GM12892 (cell line): ENCODE data around the gene DNAH6.

Experiments used
- DNase-seq: peaks from one replicate; pipeline ENCODE4 v3.0.0; 2011; ENCODE audit not compliant: insufficient read length
- FAIRE-seq: peaks from 2 replicates; lab custom pipeline; 2011; peaks lifted over from hg19 to GRCh38; lab: Jason Lieb, UNC
- POLR2A ChIP-seq: IDR thresholded peaks from 2 replicates; pipeline ENCODE4 v1.6.1; 2011; ENCODE audit warnings: low read depth, low read length, control low read depth
- POLR2AphosphoS5 ChIP-seq: IDR thresholded peaks from 2 replicates; pipeline ENCODE4 v1.6.1; 2011; ENCODE audit warnings: low read depth, low read length, control low read depth
- TAF1 ChIP-seq: IDR thresholded peaks from 2 replicates; pipeline ENCODE4 v1.6.1; 2011; ENCODE audit warnings: low read depth, mild to moderate bottlenecking, control low read depth, low read length, borderline replicate concordance

Gene DNAH6

DNA sequence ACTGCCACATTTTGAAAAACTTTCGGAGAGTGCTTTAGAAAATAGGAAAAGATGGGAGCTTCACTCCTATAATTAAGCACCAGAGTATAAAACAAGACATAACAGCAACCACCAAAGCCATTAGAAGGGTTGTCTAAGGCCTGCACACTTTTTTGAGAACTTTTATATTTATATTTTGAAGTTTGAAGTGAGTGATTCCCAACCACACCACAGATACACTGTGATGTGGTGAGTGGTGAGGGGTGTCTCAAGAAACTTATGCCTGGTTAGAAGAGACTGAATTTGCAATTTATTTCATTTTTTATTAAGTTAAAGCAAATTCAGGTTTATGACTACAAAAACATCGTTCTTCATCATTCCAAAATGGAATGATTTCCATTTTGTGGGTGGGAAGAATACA lies 161.9 kb downstream of the DNAH6 start:
- TF ChIP-seq POLR2AphosphoS5 = no peak
- DNase-seq (no peak), FAIRE-seq (no peak)

DNA sequence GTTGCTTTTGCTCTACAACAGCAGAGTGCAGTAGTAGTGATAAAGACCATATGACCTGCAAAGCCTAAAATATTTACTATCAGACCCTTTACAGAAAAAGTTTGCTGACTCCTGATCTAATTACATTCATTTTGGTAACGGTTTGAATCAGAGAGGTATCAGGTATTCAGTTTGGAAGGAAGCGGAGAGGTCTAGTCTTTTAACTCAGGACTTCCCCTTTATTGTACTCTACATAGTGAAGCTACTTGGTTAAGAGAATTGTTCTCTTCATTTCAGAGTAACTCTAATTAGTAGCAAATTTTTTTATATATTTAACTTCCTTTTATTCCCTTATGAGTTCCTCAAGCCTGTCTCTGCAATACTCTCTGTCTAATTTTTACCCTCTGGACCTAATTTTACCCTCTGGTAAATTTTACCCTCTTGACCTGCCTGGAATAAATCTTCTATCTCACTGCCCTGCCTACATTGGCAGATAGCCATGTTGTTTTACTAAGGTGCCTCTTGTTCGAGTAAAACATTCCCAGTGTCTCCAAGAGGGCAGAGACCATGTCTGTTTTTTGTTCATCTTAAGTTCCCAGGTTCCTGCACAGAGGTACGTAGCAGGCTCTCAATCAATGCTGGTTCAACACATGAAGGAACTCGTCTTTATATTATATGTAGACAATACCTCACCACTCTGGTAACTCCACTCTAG lies 170.6 kb downstream of the DNAH6 start:
- TF ChIP-seq POLR2AphosphoS5 (no peak), TAF1 (no peak), POLR2A (no peak)
- no peak for DNase-seq
- no peak for FAIRE-seq

DNA sequence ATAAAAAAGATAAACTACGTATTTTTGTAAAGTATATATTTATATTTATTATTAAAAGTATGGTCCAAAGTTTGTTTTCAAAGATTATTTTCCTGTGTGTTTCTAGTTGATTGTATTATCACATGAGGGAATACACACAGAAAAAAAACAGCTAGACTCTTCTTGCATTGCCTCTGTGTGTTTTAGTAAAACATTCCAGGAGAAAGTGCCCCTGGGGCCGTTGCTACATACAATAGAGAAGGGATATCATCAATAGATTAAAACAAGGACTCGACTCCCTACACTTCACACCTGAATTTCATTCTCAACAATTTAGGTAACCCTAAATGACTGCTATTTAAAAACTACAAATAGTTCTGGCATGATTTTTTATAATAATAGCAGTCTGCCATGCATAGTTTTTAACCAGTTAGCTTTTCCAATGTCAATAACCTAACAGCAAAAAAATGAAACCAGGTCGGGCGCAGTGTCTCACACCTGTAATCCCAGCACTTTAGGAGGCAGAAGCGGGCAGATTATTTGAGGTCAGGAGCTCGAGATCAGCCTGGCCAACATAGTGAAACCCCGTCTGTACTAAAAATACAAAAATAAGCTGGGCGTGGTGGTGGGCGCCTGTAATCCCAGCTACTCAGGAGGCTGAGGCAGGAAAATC lies 171.3 kb downstream of the DNAH6 start:
- no peak for DNase-seq

DNA sequence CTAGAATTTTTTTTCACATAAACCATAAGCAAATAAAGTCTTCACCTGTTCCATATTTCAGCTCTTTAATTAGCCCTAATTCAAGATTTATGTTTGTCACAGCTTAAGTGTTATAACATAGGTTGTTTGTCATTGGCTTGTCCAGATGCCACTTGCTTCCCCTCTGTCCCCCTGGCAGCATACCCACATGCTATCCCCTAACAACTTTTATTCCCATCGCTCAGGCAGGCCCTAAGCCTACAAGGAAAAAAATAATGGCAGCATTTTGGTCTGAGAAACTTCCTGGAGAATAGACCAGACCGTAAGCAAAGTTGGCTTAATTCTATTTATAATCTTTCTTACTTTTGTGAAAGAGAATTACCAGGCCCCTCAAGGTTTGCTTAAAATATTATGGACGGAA lies 173.9 kb downstream of the DNAH6 start:
- FAIRE-seq (no peak), DNase-seq (no peak)
- TF ChIP-seq POLR2A (no peak), POLR2AphosphoS5 (no peak), TAF1 (no peak)

More for the DNA sequence above, 171.3 kb downstream of the DNAH6 start:
- TF ChIP-seq POLR2A (no peak), POLR2AphosphoS5 (no peak), TAF1 (no peak)
- no peak for FAIRE-seq

DNA sequence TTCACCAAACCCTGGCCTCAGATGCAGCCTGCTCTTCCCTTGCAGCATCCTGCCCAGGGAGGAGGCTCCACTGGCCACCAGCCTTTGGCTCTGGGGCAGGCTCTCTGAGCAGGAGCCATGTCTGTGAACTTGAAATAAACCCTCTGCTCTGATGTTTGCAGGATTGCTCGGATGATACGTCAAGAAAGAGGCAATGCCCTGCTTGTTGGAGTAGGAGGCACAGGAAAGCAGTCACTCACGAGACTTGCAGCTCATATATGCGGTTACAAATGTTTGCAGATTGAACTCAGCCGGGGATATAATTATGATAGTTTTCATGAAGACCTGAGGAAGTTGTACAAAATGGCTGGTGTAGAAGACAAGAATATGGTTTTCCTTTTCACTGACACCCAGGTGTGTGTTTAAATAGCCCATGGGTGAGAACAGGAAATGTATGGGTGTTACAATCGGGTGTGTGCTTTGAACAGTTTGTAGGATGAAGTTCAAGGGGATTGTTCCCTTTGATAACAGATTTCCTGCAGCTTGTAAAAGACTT lies 177.9 kb downstream of the DNAH6 start:
- FAIRE-seq (no peak), DNase-seq (no peak)
- TF ChIP-seq TAF1 = no peak
- no peak for TF ChIP-seq POLR2AphosphoS5
- no peak for TF ChIP-seq POLR2A

DNA sequence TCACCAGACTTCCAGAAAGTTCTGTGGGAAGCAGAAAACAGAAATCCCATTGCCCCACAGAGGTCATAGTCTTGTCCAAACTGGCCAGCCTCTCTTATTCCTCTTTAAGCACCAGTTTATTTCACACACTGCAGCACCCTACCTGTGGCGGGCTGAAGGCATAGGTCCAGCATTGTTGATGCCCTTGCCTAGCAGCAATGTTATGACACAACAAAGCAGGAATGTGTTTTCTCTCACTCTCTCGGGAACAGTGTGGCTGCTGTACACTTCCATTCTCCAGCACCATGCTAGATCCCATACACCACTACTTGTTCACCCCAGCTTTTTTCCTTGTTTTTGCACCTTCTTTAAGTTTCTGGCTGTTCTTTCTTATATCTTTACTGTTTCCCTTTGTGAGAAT lies 181.6 kb downstream of the DNAH6 start:
- FAIRE-seq = no peak
- DNase-seq = no peak
- TF ChIP-seq TAF1 (no peak), POLR2A (no peak), POLR2AphosphoS5 (no peak)

DNA sequence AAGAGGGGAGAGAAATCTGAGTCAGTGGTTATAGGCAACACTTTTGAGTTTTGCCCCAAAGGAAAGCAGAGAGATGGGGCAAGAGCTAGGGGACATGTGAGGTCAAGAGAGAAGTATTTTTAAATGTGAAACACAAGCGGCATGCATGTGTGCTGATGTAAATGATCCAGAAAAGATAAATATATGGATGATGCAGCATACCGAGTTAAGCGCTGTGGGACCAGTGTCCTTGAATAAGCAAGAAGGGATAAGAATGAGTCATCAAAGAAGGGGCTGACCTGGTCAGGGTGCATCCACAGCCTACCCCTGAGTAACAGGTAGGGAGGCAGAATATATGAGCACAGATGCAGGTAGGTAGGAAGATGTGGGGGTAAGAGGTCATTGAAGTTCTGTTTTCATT lies 183.7 kb downstream of the DNAH6 start:
- TF ChIP-seq POLR2AphosphoS5 (no peak), TAF1 (no peak), POLR2A (no peak)
- DNase-seq (no peak), FAIRE-seq (no peak)

DNA sequence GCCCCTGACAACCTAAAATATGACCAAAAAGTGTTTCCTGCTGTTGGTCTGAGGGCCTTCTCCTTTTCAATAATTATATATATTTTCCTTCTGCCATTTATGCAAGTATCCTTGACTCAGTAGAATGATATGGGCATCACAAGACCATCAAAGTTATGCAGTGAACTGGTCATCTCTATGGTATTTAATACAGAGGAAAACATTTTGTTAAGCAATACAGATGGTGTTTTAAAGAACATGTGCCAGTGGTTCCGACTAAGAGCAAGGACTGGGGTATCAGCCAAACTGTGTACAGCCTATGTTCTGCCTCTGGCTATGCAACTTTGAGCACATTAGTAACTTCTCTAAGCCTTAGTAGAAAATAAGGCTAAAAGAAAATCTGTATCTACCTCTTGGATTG lies 185.6 kb downstream of the DNAH6 start:
- FAIRE-seq (no peak), DNase-seq (no peak)
- TF ChIP-seq POLR2A = no peak
- TF ChIP-seq TAF1 = no peak
- TF ChIP-seq POLR2AphosphoS5 = no peak

DNA sequence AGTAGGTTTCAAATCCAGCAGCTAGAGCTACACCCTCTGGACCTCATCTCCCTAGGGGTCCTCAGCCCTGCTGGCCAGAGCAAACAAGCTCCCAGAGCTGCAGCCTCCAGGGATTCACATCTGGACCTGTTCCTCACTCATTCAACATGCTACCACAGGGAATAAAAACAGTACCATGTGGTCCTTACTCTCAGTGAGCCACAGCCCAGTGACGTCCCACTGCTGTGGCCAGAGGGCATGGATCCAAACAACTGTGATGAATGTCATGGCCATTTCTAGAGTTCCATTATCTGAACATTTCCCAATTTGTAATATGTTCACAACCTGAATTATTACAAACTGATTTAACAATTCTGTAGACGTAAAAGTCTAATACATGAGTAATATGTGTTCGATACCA lies 186.6 kb downstream of the DNAH6 start:
- no peak for FAIRE-seq

DNA sequence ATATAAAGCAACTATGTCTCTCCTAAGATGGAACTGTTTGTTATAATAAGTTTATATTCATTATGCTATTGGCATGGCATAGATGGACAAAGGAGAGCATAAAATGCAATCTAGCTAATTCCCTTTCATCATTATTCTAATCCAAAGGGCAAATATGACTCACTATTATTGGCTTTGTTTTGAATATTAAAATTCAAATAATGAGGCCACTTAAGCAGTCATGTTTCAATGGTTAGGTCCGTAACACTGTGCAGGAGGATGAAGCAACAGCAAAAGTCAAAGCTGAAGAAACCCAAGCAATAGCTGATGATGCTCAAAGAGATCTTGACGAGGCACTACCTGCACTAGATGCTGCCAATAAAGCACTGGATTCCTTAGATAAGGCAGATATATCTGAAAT lies 187.5 kb downstream of the DNAH6 start:
- DNase-seq (no peak), FAIRE-seq (no peak)
- TF ChIP-seq TAF1 (no peak), POLR2AphosphoS5 (no peak), POLR2A (no peak)

More for the DNA sequence above, 186.6 kb downstream of the DNAH6 start:
- TF ChIP-seq POLR2AphosphoS5 (no peak), TAF1 (no peak), POLR2A (no peak)
- no peak for DNase-seq

DNA sequence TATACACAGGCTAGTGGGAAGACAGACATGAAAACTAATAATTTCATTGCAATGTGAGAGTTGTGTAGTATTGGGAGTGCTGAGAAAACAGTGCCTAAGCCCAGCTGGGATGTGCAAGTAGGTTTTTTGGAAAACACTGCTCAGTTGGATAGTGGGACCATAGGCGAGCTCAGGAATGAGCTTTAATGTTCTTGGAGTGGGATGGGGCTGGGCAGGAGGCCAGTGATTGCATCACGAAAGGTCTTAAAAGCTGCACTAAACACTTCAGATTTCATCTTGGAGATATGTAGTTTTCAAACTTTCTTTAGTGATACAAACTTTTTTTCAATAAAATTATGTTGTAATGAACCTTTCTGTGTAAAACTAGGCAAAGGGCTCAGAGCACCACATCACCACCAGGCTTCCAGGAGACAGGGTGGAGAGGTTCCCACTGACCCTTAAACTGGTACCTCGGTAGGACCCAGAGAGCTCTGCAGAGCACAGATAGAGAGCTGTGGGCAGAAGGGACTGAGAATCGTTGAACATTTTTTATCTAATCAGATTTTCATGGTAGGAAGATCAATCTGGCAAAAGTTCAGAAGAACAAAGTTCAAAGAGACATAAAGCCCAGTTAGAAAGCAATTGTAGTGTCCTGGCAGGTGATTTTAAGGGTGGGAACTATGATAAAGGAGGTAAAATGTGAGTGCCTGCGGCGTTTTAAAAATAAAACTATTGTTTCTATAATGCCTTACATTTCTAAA lies 188.4 kb downstream of the DNAH6 start:
- DNase-seq (no peak), FAIRE-seq (no peak)
- TF ChIP-seq POLR2A = no peak
- no peak for TF ChIP-seq POLR2AphosphoS5
- TF ChIP-seq TAF1 = no peak

DNA sequence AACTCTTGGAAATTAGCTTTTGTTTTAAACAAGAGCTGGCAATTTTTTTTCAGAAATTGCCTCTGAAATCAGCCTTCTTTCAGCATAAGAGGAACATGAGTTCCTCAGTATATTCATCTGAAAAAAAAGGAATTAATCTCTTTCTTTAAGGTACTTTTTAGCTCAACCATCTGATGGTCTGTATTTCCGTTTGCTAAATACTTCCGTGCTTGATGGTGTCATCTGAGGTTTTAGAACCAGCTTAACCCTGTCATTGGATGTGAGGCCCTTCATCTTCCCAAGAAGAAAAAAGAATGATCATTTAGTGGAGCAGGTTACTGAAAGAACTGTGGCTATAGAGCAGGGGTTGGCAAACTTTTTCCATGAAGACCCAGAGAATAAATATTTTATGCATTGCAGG lies 189.6 kb downstream of the DNAH6 start:
- no peak for DNase-seq
- no peak for TF ChIP-seq TAF1
- TF ChIP-seq POLR2A = no peak
- no peak for TF ChIP-seq POLR2AphosphoS5
- no peak for FAIRE-seq
